Measurements from ENCODE around the gene RAB6B.

Gene RAB6B

GRCh38 chr3:133856316-133856715 lies 39.4 kb downstream of the RAB6B start:
- peak overlapping the region; percentile 25 for H3K4me3 ChIP-seq (ENCODE audit: low read depth, low read length)
- 0 out of 2 replicates have a peak, but pooled peaks have one; percentile 1 for TF ChIP-seq MYC (IDR thresholded peaks at IDR 0.05; ENCODE audit: low read depth, low read length)
- TF ChIP-seq POLR2A (IDR thresholded peaks at IDR 0.05; ENCODE audit: extremely low read depth, insufficient read length) = no peak
- DNase-seq (ENCODE audit: low read depth) = peak; percentile 85

DNA sequence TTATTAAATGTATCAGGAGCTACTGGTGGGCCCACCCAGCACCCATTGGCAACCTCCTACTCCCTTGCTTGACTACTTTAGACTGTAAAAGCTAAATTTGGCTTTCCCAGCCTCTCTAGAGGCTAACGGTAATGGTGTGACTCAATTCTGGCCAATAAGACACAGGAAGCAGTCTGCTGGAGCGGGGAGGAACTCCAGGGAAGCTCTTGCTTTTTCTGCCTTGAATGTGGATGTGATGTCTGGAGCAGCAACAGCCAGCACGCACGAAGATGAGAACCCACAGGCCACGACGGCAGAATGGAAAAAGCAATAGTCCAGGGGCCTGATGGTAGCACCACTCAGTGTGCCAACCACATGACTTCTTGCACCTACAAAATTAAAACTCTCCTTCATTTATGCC lies 39.9 kb downstream of the RAB6B start:
- peak overlapping the region; percentile 25 for H3K4me3 ChIP-seq (ENCODE audit: low read depth, low read length)
- peak; percentile 94 for DNase-seq (ENCODE audit: low read depth)
- TF ChIP-seq, protein P1, sequence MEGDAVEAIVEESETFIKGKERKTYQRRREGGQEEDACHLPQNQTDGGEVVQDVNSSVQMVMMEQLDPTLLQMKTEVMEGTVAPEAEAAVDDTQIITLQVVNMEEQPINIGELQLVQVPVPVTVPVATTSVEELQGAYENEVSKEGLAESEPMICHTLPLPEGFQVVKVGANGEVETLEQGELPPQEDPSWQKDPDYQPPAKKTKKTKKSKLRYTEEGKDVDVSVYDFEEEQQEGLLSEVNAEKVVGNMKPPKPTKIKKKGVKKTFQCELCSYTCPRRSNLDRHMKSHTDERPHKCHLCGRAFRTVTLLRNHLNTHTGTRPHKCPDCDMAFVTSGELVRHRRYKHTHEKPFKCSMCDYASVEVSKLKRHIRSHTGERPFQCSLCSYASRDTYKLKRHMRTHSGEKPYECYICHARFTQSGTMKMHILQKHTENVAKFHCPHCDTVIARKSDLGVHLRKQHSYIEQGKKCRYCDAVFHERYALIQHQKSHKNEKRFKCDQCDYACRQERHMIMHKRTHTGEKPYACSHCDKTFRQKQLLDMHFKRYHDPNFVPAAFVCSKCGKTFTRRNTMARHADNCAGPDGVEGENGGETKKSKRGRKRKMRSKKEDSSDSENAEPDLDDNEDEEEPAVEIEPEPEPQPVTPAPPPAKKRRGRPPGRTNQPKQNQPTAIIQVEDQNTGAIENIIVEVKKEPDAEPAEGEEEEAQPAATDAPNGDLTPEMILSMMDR (IDR thresholded peaks at IDR 0.05; ENCODE audit: low read depth, low read length) = no peak
- TF ChIP-seq MYC (IDR thresholded peaks at IDR 0.05; ENCODE audit: low read depth, low read length) (no peak), MAX (IDR thresholded peaks at IDR 0.05; ENCODE audit: low read depth, low read length) (no peak; the same call in 1 of the 2 replicates), POLR2A (IDR thresholded peaks at IDR 0.05; ENCODE audit: extremely low read depth, insufficient read length) (no peak)

- TF ChIP-seq, protein P1 (IDR thresholded peaks at IDR 0.05; ENCODE audit: low read depth, low read length) = no peak
- TF ChIP-seq MAX (IDR thresholded peaks at IDR 0.05; ENCODE audit: low read depth, low read length) = no peak
- no peak for TF ChIP-seq POLR2A (IDR thresholded peaks at IDR 0.05; ENCODE audit: extremely low read depth, insufficient read length)
- no peak for TF ChIP-seq MYC (IDR thresholded peaks at IDR 0.05; ENCODE audit: low read depth, low read length)
- H3K4me3 ChIP-seq (ENCODE audit: low read depth, low read length) = no peak overlapping the region
- DNase-seq (ENCODE audit: low read depth) = peak; percentile 36
Measured at GRCh38 chr3:133855002-133855370, 40.7 kb downstream of the RAB6B start.

- TF ChIP-seq, protein P1 (IDR thresholded peaks at IDR 0.05; ENCODE audit: low read depth, low read length) = no peak
- no peak for TF ChIP-seq MYC (IDR thresholded peaks at IDR 0.05; ENCODE audit: low read depth, low read length)
- TF ChIP-seq MAX (IDR thresholded peaks at IDR 0.05; ENCODE audit: low read depth, low read length) = no peak
- no peak for TF ChIP-seq POLR2A (IDR thresholded peaks at IDR 0.05; ENCODE audit: extremely low read depth, insufficient read length)
- H3K4me3 ChIP-seq (ENCODE audit: low read depth, low read length) = no peak overlapping the region
- DNase-seq (ENCODE audit: low read depth) = peak; percentile 26
Measured at GRCh38 chr3:133854264-133855001, 41.2 kb downstream of the RAB6B start.

GRCh38 chr3:133853925-133854227 lies 41.8 kb downstream of the RAB6B start:
- no peak overlapping the region for H3K4me3 ChIP-seq (ENCODE audit: low read depth, low read length)
- TF ChIP-seq MYC (IDR thresholded peaks at IDR 0.05; ENCODE audit: low read depth, low read length) = no peak
- DNase-seq (ENCODE audit: low read depth) = no peak

- TF ChIP-seq MYC (IDR thresholded peaks at IDR 0.05; ENCODE audit: low read depth, low read length) (no peak), POLR2A (IDR thresholded peaks at IDR 0.05; ENCODE audit: extremely low read depth, insufficient read length) (no peak), MAX (IDR thresholded peaks at IDR 0.05; ENCODE audit: low read depth, low read length) (no peak)
- TF ChIP-seq, protein P1 (IDR thresholded peaks at IDR 0.05; ENCODE audit: low read depth, low read length) = no peak
- DNase-seq (ENCODE audit: low read depth) = no peak
Measured at GRCh38 chr3:133853063-133853924, 42.4 kb downstream of the RAB6B start.

More at GRCh38 chr3:133853063-133853924, 42.4 kb downstream of the RAB6B start:
- no peak overlapping the region for H3K4me3 ChIP-seq (ENCODE audit: low read depth, low read length)

Measured in NB4 (cell line).